ENCODE data around the gene NCF2.

Gene NCF2

GRCh38 chr1:183586926-183587325, 3.3 kb downstream of the NCF2 start:
- no peak overlapping the region for H3K4me3 ChIP-seq (ENCODE audit: low read depth, low read length)
- DNase-seq (ENCODE audit: low read depth), result no peak
- TF ChIP-seq CTCF (IDR thresholded peaks at IDR 0.05; ENCODE audit: low read depth, low read length) (no peak), POLR2A (IDR thresholded peaks at IDR 0.05; ENCODE audit: extremely low read depth, insufficient read length) (no peak), MYC (IDR thresholded peaks at IDR 0.05; ENCODE audit: low read depth, low read length) (no peak), MAX (IDR thresholded peaks at IDR 0.05; ENCODE audit: low read depth, low read length) (no peak)

GRCh38 chr1:183586455-183586854, 3.8 kb downstream of the NCF2 start:
- no peak for DNase-seq (ENCODE audit: low read depth)
- TF ChIP-seq MAX (IDR thresholded peaks at IDR 0.05; ENCODE audit: low read depth, low read length) (no peak), CTCF (IDR thresholded peaks at IDR 0.05; ENCODE audit: low read depth, low read length) (no peak)
- H3K4me3 ChIP-seq (ENCODE audit: low read depth, low read length), result no peak overlapping the region

GRCh38 chr1:183585038-183585437, 5.2 kb downstream of the NCF2 start:
- TF ChIP-seq MAX (IDR thresholded peaks at IDR 0.05; ENCODE audit: low read depth, low read length) (no peak), MYC (IDR thresholded peaks at IDR 0.05; ENCODE audit: low read depth, low read length) (no peak)
- no peak overlapping the region for H3K4me3 ChIP-seq (ENCODE audit: low read depth, low read length)
- DNase-seq (ENCODE audit: low read depth), result no peak

GRCh38 chr1:183584147-183584546, 6.1 kb downstream of the NCF2 start:
- H3K4me3 ChIP-seq (ENCODE audit: low read depth, low read length), result no peak overlapping the region
- DNase-seq (ENCODE audit: low read depth), result no peak
- TF ChIP-seq MAX (IDR thresholded peaks at IDR 0.05; ENCODE audit: low read depth, low read length), result no peak
- TF ChIP-seq MYC (IDR thresholded peaks at IDR 0.05; ENCODE audit: low read depth, low read length), result no peak
- no peak for TF ChIP-seq CTCF (IDR thresholded peaks at IDR 0.05; ENCODE audit: low read depth, low read length)
- TF ChIP-seq POLR2A (IDR thresholded peaks at IDR 0.05; ENCODE audit: extremely low read depth, insufficient read length), result no peak

GRCh38 chr1:183583466-183583865, 6.8 kb downstream of the NCF2 start:
- peak; percentile 62 for DNase-seq (ENCODE audit: low read depth)
- TF ChIP-seq MYC (IDR thresholded peaks at IDR 0.05; ENCODE audit: low read depth, low read length) (no peak), CTCF (IDR thresholded peaks at IDR 0.05; ENCODE audit: low read depth, low read length) (no peak), MAX (IDR thresholded peaks at IDR 0.05; ENCODE audit: low read depth, low read length) (no peak), POLR2A (IDR thresholded peaks at IDR 0.05; ENCODE audit: extremely low read depth, insufficient read length) (no peak)
- no peak overlapping the region for H3K4me3 ChIP-seq (ENCODE audit: low read depth, low read length)

- no peak for TF ChIP-seq MYC (IDR thresholded peaks at IDR 0.05; ENCODE audit: low read depth, low read length)
- TF ChIP-seq POLR2A (IDR thresholded peaks at IDR 0.05; ENCODE audit: extremely low read depth, insufficient read length), result no peak
- no peak for TF ChIP-seq MAX (IDR thresholded peaks at IDR 0.05; ENCODE audit: low read depth, low read length)
- no peak for TF ChIP-seq CTCF (IDR thresholded peaks at IDR 0.05; ENCODE audit: low read depth, low read length)
- no peak overlapping the region for H3K4me3 ChIP-seq (ENCODE audit: low read depth, low read length)
- DNase-seq (ENCODE audit: low read depth), result no peak
Measured at GRCh38 chr1:183582021-183582713, 8.1 kb downstream of the NCF2 start.

Data from NB4 (cell line).